ENCODE results near the gene MYT1. TPM values are rescaled to one million over a fixed set of nuclear protein-coding genes. Genes with fewer than 3 reads are reported as not detected.

The MYT1 gene
- total RNA-seq, 1 experiment from 2014 or later, result 7.1 TPM

DNA sequence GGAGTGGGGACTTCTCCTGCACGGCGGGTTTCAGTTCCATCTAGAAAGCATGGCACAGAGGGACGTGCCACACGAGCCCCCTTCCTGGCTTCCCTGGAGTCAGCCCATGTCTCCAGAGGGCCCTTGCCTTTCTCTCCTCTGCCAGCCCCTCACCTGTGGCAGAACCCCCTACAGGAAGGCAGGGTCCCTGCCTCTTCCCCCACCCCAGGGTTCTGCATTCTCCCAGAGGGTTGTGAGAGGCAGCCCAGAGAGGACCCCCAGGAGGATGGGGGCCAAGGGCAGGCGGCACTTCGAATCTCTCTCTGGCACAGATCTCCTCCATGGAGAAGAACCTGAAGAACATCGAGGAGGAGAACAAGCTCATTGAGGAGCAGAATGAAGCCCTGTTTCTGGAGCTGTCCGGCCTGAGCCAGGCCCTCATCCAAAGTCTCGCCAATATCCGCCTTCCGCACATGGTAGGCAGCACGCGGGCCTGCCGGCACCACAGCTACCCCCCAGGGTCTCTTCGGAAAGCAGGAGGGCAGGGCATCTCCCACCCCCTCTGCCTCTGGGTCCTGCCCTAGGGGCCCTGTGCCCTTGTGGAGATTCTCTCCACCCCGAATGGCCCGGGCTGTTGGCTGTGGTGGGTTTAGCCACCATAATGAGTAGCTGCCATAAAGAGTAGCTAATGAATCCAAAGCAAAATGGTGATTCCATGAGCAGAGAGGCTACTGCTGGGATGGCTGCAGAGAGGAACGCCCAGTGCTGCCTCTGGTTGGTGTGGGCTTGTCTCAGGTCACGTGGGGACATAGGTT lies 75.4 kb downstream of the MYT1 start:
- no peak for TF ChIP-seq EZH2 (IDR thresholded peaks at IDR 0.05)
- no peak for TF ChIP-seq POLR2A (IDR thresholded peaks at IDR 0.05; ENCODE audit: borderline replicate concordance, extremely low read depth, insufficient read depth, insufficient read length)
- no peak for TF ChIP-seq YY1 (IDR thresholded peaks at IDR 0.05; ENCODE audit: extremely low read depth, insufficient replicate concordance, low read depth, low read length)
- TF ChIP-seq RAD21 (IDR thresholded peaks at IDR 0.05; ENCODE audit: low read depth), result no peak
- TF ChIP-seq ZFX (IDR thresholded peaks at IDR 0.05), result no peak
- no peak for TF ChIP-seq EZH2phosphoT487 (IDR thresholded peaks at IDR 0.05; ENCODE audit: borderline replicate concordance)
- TF ChIP-seq SRF (IDR thresholded peaks at IDR 0.05; ENCODE audit: low read depth), result no peak
- Histone ChIP-seq H3K9me3 (ENCODE audit: control insufficient read depth in 1 of 2, insufficient read depth in 1 of 2, low read depth in 1 of 2, low read length in 2 of 2) (no peaks in the 10 kb centered on the region), H4K20me1 (ENCODE audit: insufficient read depth) (no peaks in the 10 kb centered on the region), H3K27ac (ENCODE audit: low read depth, low read length) (no peak overlapping the region), H3K4me1 (ENCODE audit: control insufficient read depth in 1 of 2, insufficient read depth in 2 of 2, low read length in 2 of 2) (no peaks in the 10 kb centered on the region), H3K36me3 (ENCODE audit: control insufficient read depth in 1 of 2, insufficient read depth in 2 of 2, low read length in 2 of 2) (no peaks in the 10 kb centered on the region), H2AFZ (ENCODE audit: low read depth, low read length, poor library complexity, severe bottlenecking) (no peak overlapping the region), H3K9me2 (ENCODE audit: insufficient read depth) (no peaks in the 10 kb centered on the region), H3K27me3 (ENCODE audit: insufficient read depth, low read length) (no peaks in the 10 kb centered on the region), H3K79me2 (ENCODE audit: insufficient read depth, low read length) (no peaks in the 10 kb centered on the region), H3K4me3 (replicated peaks in 1 of 2; ENCODE audit: low read depth in 1 of 2, low read length in 2 of 2) (no peak overlapping the region), H3K9ac (ENCODE audit: low read length) (no peak overlapping the region), H3K4me2 (ENCODE audit: low read length) (no peak overlapping the region)
- DNase-seq (ENCODE audit: low read depth, low spot score) (no peak), ATAC-seq (no peak)
- CTCF ChIA-PET, result interaction anchor here (0.5 to 0.9 kb wide), 2 partner anchors 16 to 701 kb away, joined by 3 to 4 read pairs; partner anchors contain the start of gene PCMTD2
- BruUV-seq (replicated peaks), result no TSS peak
- RAD21 ChIA-PET (ENCODE audit: low non-redundant PET in 1 of 2, low total read pairs in 2 of 2, uncharacterized antibody in 2 of 2, unreplicated experiment in 2 of 2), result no interaction called here
- intact Hi-C loops (cut with micrococcal nuclease), result no loop called here
- POLR2A ChIA-PET, result no interaction called here

DNA sequence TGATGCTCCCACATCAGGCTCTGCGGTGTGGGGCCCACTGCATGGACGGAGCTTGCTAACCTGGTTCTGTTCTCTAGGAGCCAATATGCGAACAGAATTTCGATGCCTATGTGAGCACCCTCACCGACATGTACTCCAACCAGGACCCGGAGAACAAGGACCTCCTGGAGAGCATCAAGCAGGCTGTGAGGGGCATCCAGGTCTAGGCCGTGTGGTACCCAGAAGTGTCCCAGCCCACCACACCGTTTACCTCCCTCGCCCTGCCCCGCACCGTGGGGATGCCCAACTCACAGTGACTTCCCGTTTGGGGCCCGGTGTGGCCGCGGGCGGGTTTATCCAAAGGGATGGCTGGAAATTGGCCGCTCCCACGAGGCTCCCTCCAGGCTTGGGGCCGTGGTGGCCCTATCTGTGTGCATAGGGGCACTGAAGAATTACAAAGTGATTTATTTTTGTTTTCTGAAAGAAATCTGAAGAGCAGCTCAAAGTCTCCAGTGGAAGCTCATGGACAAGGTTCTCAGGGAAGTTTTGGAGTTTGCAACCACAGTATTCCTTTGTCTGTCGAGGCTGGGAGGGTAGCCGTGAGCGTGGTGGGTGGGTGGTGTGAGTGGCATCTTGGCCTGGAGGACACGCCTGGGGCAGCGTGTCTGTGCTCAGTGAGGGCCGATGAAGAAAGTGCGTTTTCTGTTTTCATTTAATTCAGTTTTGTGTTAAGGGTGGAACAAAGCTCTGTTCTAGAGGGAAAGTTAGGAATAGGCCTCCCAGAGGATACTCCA lies 76.2 kb downstream of the MYT1 start:
- RAD21 ChIA-PET (ENCODE audit: low non-redundant PET in 1 of 2, low total read pairs in 2 of 2, uncharacterized antibody in 2 of 2, unreplicated experiment in 2 of 2), result no interaction called here
- no peak overlapping the region for H3K9ac ChIP-seq (ENCODE audit: low read length)
- H4K20me1 ChIP-seq (ENCODE audit: insufficient read depth), result no peaks in the 10 kb centered on the region
- no peak overlapping the region for H3K4me3 ChIP-seq (replicated peaks in 1 of 2; ENCODE audit: low read depth in 1 of 2, low read length in 2 of 2)
- H3K4me1 ChIP-seq (ENCODE audit: control insufficient read depth in 1 of 2, insufficient read depth in 2 of 2, low read length in 2 of 2), result no peaks in the 10 kb centered on the region
- H3K4me2 ChIP-seq (ENCODE audit: low read length), result no peak overlapping the region
- ATAC-seq (no peak), DNase-seq (ENCODE audit: low read depth, low spot score) (no peak)
- H3K79me2 ChIP-seq (ENCODE audit: insufficient read depth, low read length), result no peaks in the 10 kb centered on the region
- intact Hi-C loops (cut with micrococcal nuclease), result no loop called here
- H3K9me2 ChIP-seq (ENCODE audit: insufficient read depth), result no peaks in the 10 kb centered on the region
- H3K36me3 ChIP-seq (ENCODE audit: control insufficient read depth in 1 of 2, insufficient read depth in 2 of 2, low read length in 2 of 2), result no peaks in the 10 kb centered on the region
- H3K9me3 ChIP-seq (ENCODE audit: control insufficient read depth in 1 of 2, insufficient read depth in 1 of 2, low read depth in 1 of 2, low read length in 2 of 2), result no peaks in the 10 kb centered on the region
- H3K27me3 ChIP-seq (ENCODE audit: insufficient read depth, low read length), result no peaks in the 10 kb centered on the region
- TF ChIP-seq YY1 (IDR thresholded peaks at IDR 0.05; ENCODE audit: extremely low read depth, insufficient replicate concordance, low read depth, low read length) (no peak), POLR2AphosphoS5 (IDR thresholded peaks at IDR 0.05; ENCODE audit: low read depth, low read length) (no peak), RAD21 (IDR thresholded peaks at IDR 0.05; ENCODE audit: low read depth) (no peak), SIN3A (IDR thresholded peaks at IDR 0.05; ENCODE audit: low read depth) (no peak), FOSL1 (IDR thresholded peaks at IDR 0.05; ENCODE audit: low read depth) (no peak), EZH2 (IDR thresholded peaks at IDR 0.05) (no peak), JUND (IDR thresholded peaks at IDR 0.05) (no peak), EZH2phosphoT487 (IDR thresholded peaks at IDR 0.05; ENCODE audit: borderline replicate concordance) (no peak), SRF (IDR thresholded peaks at IDR 0.05; ENCODE audit: low read depth) (no peak), CBX3 (IDR thresholded peaks at IDR 0.05; ENCODE audit: low read depth) (no peak)
- TF ChIP-seq, protein P1, sequence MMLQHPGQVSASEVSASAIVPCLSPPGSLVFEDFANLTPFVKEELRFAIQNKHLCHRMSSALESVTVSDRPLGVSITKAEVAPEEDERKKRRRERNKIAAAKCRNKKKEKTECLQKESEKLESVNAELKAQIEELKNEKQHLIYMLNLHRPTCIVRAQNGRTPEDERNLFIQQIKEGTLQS (IDR thresholded peaks at IDR 0.05), result no peak
- TF ChIP-seq, protein P2, sequence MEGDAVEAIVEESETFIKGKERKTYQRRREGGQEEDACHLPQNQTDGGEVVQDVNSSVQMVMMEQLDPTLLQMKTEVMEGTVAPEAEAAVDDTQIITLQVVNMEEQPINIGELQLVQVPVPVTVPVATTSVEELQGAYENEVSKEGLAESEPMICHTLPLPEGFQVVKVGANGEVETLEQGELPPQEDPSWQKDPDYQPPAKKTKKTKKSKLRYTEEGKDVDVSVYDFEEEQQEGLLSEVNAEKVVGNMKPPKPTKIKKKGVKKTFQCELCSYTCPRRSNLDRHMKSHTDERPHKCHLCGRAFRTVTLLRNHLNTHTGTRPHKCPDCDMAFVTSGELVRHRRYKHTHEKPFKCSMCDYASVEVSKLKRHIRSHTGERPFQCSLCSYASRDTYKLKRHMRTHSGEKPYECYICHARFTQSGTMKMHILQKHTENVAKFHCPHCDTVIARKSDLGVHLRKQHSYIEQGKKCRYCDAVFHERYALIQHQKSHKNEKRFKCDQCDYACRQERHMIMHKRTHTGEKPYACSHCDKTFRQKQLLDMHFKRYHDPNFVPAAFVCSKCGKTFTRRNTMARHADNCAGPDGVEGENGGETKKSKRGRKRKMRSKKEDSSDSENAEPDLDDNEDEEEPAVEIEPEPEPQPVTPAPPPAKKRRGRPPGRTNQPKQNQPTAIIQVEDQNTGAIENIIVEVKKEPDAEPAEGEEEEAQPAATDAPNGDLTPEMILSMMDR (IDR thresholded peaks at IDR 0.05 in 2 of 3, conservative IDR thresholded peaks at IDR 0.05 in 1 of 3; ENCODE audit: borderline replicate concordance in 1 of 3, insufficient read depth in 1 of 3, low read depth in 2 of 3, low read length in 2 of 3), result no peak
- CTCF ChIA-PET, result interaction anchor here (0.5 kb wide), 1 partner anchor 702 kb away, joined by 3 read pairs; no protein-coding TSS in a partner anchor
- POLR2A ChIA-PET, result no interaction called here
- BruUV-seq (replicated peaks), result no TSS peak
- H3K27ac ChIP-seq (ENCODE audit: low read depth, low read length), result no peak overlapping the region
- no peak overlapping the region for H2AFZ ChIP-seq (ENCODE audit: low read depth, low read length, poor library complexity, severe bottlenecking)

Data from HCT116 (cell line).